Measurements from ENCODE around the gene SIL1.

The SIL1 gene

DNA sequence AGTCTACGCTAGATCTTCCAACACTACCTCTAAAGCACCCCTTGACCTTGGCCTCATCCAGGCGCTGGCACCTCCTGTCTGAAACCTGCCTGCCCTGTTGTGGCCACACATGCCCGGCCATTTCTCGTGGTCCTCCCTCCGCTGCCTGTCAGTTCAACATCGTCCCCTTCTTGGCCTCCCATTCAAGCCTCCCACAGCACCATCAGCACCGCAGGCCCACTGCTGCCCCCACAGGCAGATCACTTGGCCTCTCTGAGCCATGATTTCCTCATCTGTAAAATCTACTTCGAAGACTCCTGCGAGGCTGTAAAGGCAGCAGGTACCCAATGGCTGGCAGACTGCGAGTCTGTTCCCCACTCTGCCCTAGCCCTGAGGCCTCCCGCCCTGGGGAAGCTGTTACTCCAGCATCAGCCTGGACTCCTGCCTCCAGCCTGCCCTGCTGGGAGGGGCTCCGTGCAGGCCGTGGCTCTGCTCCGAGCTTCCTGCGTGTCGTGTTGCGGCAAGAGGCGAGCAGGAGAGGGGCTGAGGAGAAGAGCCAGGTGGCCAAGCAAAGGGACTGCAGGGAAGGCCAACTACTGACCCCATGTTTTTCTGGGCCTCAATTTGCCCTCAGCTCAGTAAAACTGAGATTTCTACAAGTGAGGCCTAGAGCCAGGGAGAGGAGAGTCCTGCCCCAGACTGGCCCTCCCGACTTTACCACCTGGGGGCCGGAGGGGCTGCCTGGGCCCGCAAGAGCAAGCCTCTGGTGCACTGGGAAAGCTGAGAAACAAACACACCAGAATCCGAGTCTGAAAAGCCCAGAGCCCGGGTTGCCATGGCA, 252.5 kb downstream of the SIL1 start:
- no peak overlapping the region for H3K27ac ChIP-seq
- DNase-seq (ENCODE audit: low spot score), result no peak

GRCh38 chr5:138944527-138945322, 253.4 kb downstream of the SIL1 start:
- TF ChIP-seq CTCF (IDR thresholded peaks at IDR 0.05), result no peak
- DNase-seq (ENCODE audit: low spot score), result no peak
- H3K27ac ChIP-seq, result no peak overlapping the region
- no peak overlapping the region for H3K4me3 ChIP-seq

More for the DNA sequence above, 252.5 kb downstream of the SIL1 start:
- no peak for TF ChIP-seq CTCF (IDR thresholded peaks at IDR 0.05)
- no peak overlapping the region for H3K4me3 ChIP-seq

DNA sequence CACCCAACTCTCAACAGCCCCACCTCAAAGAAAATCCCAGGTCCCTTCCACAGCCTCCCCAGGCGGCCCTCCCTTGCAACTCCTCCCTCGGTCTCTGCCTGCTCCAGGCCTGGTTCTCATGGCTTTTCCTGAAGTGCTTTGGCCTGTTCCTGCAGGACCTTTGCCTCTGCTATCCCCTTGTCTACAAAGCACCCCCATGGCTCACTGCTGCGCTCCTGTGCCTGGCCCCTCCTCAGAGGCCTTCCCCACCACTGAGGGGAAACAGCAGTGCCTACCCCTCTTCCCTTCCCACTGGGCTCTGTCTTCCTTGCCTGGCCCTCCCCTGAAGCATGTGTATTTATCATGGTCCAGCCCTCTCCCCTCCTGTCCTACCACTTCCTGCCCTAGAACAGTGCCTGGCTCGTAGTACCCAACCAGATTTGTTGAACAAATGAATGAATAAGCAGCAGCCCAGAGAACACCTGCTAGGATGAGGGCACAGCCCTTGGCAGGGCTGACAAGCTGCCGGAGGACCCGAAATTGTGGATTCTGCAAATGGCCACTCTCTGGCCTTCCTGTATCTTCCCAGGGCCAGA, 254.5 kb downstream of the SIL1 start:
- no peak for TF ChIP-seq CTCF (IDR thresholded peaks at IDR 0.05)
- DNase-seq (ENCODE audit: low spot score), result no peak
- Histone ChIP-seq H3K4me3 (no peak overlapping the region), H3K27ac (no peak overlapping the region)

- DNase-seq (ENCODE audit: low spot score), result no peak
- H3K27ac ChIP-seq, result no peak overlapping the region
- no peak for TF ChIP-seq CTCF (IDR thresholded peaks at IDR 0.05)
- no peak overlapping the region for H3K4me3 ChIP-seq
Measured at GRCh38 chr5:138942861-138943260, 255.3 kb downstream of the SIL1 start.

DNA sequence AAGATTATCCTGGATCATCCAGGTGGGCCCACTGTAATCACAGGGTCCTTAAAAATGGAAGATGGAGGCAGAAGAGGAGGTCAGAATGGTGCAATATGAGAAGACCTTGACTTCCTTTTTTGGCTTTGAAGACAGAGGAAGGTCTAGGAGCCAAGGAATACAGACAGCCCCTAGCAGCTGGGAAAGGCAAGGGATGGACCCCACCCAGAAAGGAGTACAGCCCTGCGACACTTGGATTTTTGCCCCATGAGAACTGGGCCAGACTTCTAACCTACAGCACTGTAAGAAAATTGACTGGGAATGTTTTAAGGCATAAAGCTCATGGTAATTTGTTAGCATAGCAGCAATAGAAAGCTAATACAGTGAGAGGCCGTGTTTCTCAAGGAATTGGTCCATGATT, 256.1 kb downstream of the SIL1 start:
- H3K27ac ChIP-seq, result no peak overlapping the region
- no peak for DNase-seq (ENCODE audit: low spot score)
- no peak for TF ChIP-seq CTCF (IDR thresholded peaks at IDR 0.05)
- H3K4me3 ChIP-seq, result no peak overlapping the region

DNA sequence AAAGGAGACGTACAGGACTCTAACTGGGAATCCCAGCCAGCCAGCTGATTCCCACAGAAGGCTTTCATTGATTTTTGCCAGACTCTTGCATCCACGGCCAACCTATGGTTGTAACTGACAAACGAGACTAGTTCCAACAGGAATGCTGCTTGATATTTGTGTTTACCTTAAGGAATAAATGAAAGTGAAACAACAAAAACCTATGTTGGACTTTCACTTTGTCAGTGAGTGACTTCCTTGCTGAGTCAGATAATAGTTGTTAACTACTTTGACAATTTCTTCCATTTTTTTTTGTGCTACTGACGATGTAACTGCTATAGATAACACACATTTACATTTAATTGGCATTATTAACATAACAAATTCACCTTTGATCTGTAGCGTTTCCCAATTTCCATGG, 259.6 kb downstream of the SIL1 start:
- no peak for TF ChIP-seq CTCF (IDR thresholded peaks at IDR 0.05)
- Histone ChIP-seq H3K4me3 (no peak overlapping the region), H3K27ac (no peak overlapping the region)
- DNase-seq (ENCODE audit: low spot score), result no peak
